GM12874 (cell line): ENCODE measurements around the gene EPS8L1.

ENCODE experiments used
- CTCF ChIP-seq: IDR thresholded peaks from 2 replicates; pipeline ENCODE4 v1.5.1; 2011; ENCODE audit warnings: low read depth, mild to moderate bottlenecking, control low read depth, low read length, moderate library complexity; ENCODE audit not compliant: insufficient read depth

EPS8L1 gene

GRCh38 chr19:55071913-55072312 lies 3.8 kb upstream of the EPS8L1 start:
- TF ChIP-seq CTCF = no peak

- no peak for TF ChIP-seq CTCF
These were observed 652 bp downstream of the EPS8L1 start for GRCh38 chr19:55076321-55076720.

- no peak for TF ChIP-seq CTCF
These were observed 1.4 kb downstream of the EPS8L1 start for GRCh38 chr19:55077106-55077505.

GRCh38 chr19:55078996-55079395 lies 3.3 kb downstream of the EPS8L1 start:
- no peak for TF ChIP-seq CTCF

GRCh38 chr19:55079400-55080038 lies 3.9 kb downstream of the EPS8L1 start:
- no peak for TF ChIP-seq CTCF

GRCh38 chr19:55080121-55080967 lies 4.7 kb downstream of the EPS8L1 start:
- no peak for TF ChIP-seq CTCF

- TF ChIP-seq CTCF = no peak
These were observed 5.5 kb downstream of the EPS8L1 start for GRCh38 chr19:55080968-55081769.
